B cell (primary cell): ENCODE data around the gene WNT9B. TPM values are rescaled to one million over a fixed set of nuclear protein-coding genes. Genes with fewer than 3 reads are reported as not detected.

Experiments
- ATAC-seq: fragments of 200-7000 bp; cut with Tn5 transposase; one replicate; pipeline ENCODE4 v1.10.0; 2021; ENCODE audit warnings: low read depth, mild to moderate bottlenecking, moderate number of reproducible peaks, moderate library complexity
- CTCF ChIA-PET: fragments of 350-600 bp; sonication (Branson Sonifier 250); formaldehyde crosslinking; loops from one replicate; lab custom pipeline; 2021; ENCODE audit warnings: antibody characterized with exemption, inconsistent platforms; lab: Charles Lee
- POLR2A ChIA-PET: fragments of 350-600 bp; sonication (Branson Sonifier 250); formaldehyde crosslinking; loops from one replicate; lab custom pipeline; 2021; ENCODE audit warnings: antibody characterized with exemption; lab: Charles Lee
- DNase-seq: peaks from one replicate; pipeline ENCODE4 v3.0.0; 2013
- H2AFZ ChIP-seq: 2 replicates; pipeline ENCODE4 v1.6.1; 2012; ENCODE audit warnings: mild to moderate bottlenecking, low read depth, low read length; ENCODE audit not compliant: insufficient read depth, poor library complexity, severe bottlenecking
- H3K27ac ChIP-seq, 2 donors: 1 replicate in 1 of 2; 2 replicates in 1 of 2; pipeline ENCODE4 v1.5.1; 2012 to 2013; ENCODE audit warnings: low read length in 2 of 2, mild to moderate bottlenecking in 2 of 2, moderate library complexity in 1 of 2
- H3K27me3 ChIP-seq, 4 experiments: fragments of 200-600 bp in 1 of 4; sonication (generic) in 1 of 4; replicated peaks in 1 of 4; 1 replicate in 2 of 4; 2 replicates in 2 of 4; pipeline versions ENCODE4 v1.6.1 to v1.7.0; 2013 to 2016; ENCODE audit warnings: low read length in 3 of 4, mild to moderate bottlenecking in 2 of 4, mixed read lengths in 1 of 4, moderate library complexity in 1 of 4; ENCODE audit not compliant: insufficient read depth in 4 of 4, control insufficient read depth in 3 of 4; ENCODE audit errors: control extremely low read depth in 1 of 4
- H3K36me3 ChIP-seq, 2 experiments: replicated peaks in 1 of 2; 1 replicate in 1 of 2; 2 replicates in 1 of 2; pipeline versions ENCODE4 v1.6.1 to v1.7.1; 2013; ENCODE audit warnings: low read length in 1 of 2; ENCODE audit not compliant: insufficient read depth in 2 of 2, control insufficient read depth in 1 of 2; ENCODE audit errors: control extremely low read depth in 1 of 2, extremely low read depth in 1 of 2
- H3K4me1 ChIP-seq, 2 donors: fragments of 200-600 bp in 1 of 2; sonication (generic) in 1 of 2; 1 replicate in 1 of 2; 2 replicates in 1 of 2; pipeline versions ENCODE4 v1.5.1 to v1.6.1; 2013 to 2017; ENCODE audit warnings: low read length in 2 of 2; ENCODE audit not compliant: control insufficient read depth in 2 of 2, insufficient read depth in 2 of 2
- H3K4me2 ChIP-seq: replicated peaks from 2 replicates; pipeline ENCODE3; 2012; ENCODE audit warnings: mild to moderate bottlenecking, low read depth, low read length; ENCODE audit not compliant: poor library complexity, severe bottlenecking
- H3K4me3 ChIP-seq, 5 experiments: fragments of 200-600 bp in 1 of 5; sonication (generic) in 1 of 5; 1 replicate in 3 of 5; 2 replicates in 2 of 5; pipeline versions ENCODE4 v1.5.1 to v1.7.0; 2011 to 2016; ENCODE audit warnings: low read length in 4 of 5, mild to moderate bottlenecking in 4 of 5, low read depth in 2 of 5, control low read depth in 1 of 5, moderate library complexity in 1 of 5; ENCODE audit not compliant: insufficient read depth in 1 of 5; ENCODE audit errors: control extremely low read depth in 1 of 5, extremely low read depth in 1 of 5
- H3K79me2 ChIP-seq: fragments of 200-600 bp; sonication (generic); one replicate; pipeline ENCODE4 v1.6.0; 2016; ENCODE audit warnings: low read length; ENCODE audit not compliant: control insufficient read depth, insufficient read depth
- H3K9ac ChIP-seq: fragments of 200-600 bp; sonication (generic); 2 replicates; pipeline ENCODE4 v1.6.1; 2017; ENCODE audit warnings: mild to moderate bottlenecking, low read length, moderate library complexity
- H3K9me3 ChIP-seq, 3 donors: one replicate each; pipeline versions ENCODE4 v1.6.1 to v1.7.1; 2013; ENCODE audit warnings: low read length in 2 of 3; ENCODE audit not compliant: control insufficient read depth in 2 of 3, insufficient read depth in 1 of 3; ENCODE audit errors: control extremely low read depth in 1 of 3
- H4K20me1 ChIP-seq: 2 replicates; pipeline ENCODE4 v1.6.0; 2012; ENCODE audit warnings: mild to moderate bottlenecking, low read length; ENCODE audit not compliant: insufficient read depth, control insufficient read depth, poor library complexity, severe bottlenecking
- H3K27ac Mint-ChIP-seq: one replicate; pipeline ENCODE4 v1.8.0; 2021; ENCODE audit warnings: mixed read lengths
- H3K27me3 Mint-ChIP-seq: one replicate; pipeline ENCODE4 v1.8.0; 2021; ENCODE audit warnings: mixed read lengths
- H3K4me1 Mint-ChIP-seq: one replicate; pipeline ENCODE4 v1.8.0; 2021; ENCODE audit warnings: mixed read lengths
- H3K4me3 Mint-ChIP-seq: one replicate; pipeline ENCODE4 v1.8.0; 2021; ENCODE audit warnings: mixed read lengths
- H3K9me3 Mint-ChIP-seq: one replicate; pipeline ENCODE4 v1.8.0; 2022; ENCODE audit warnings: mixed read lengths; ENCODE audit not compliant: insufficient read depth
- CTCF ChIP-seq: fragments of 200-600 bp; IDR thresholded peaks from one replicate; pipeline ENCODE4 v1.8.0; 2022; ENCODE audit warnings: antibody characterized with exemption, mild to moderate bottlenecking
- EZH2 ChIP-seq: IDR thresholded peaks from 2 replicates; pipeline ENCODE4 v1.6.1; 2012; ENCODE audit warnings: borderline replicate concordance, low read depth, mild to moderate bottlenecking, moderate library complexity, low read length; ENCODE audit not compliant: insufficient read depth, poor library complexity, severe bottlenecking
- WGBS: methylation state at CpG from one replicate; pipeline ENCODE4 v1.1.5; 2013; ENCODE audit warnings: missing lambda C conversion rate; ENCODE audit not compliant: insufficient coverage; 5-methylcytosine and 5-hydroxymethylcytosine counted together
- intact Hi-C: fragments of 100-400 bp; cut with micrococcal nuclease; formaldehyde crosslinking; loops from one replicate; pipeline ENCODE4 v1.10.0; 2022
- polyA plus RNA-seq: library from polyadenylated mRNA; depleted of rRNA; stranded (reverse); fragments of >200 nt; gene quantifications from 2 replicates; pipeline ENCODE4 v1.2.3, GENCODE V29; 2012
- total RNA-seq, 2 donors: library from RNA; stranded (reverse); fragments of 120-200 nt in 1 of 2; gene quantifications; 1 replicate in 1 of 2; 2 replicates in 1 of 2; pipeline versions ENCODE4 v1.2.3 to v1.2.4, GENCODE V29; 2013 to 2022

The WNT9B gene
- total and polyA plus RNA-seq, 2 donors (not counting 1 experiment from before 2014, with no cell fraction given): not detected

GRCh38 chr17:46876926-46877325 lies 25.5 kb downstream of the WNT9B start:
- no peaks in the 10 kb centered on the region for H3K36me3 ChIP-seq
- no peak overlapping the region for H3K4me3 ChIP-seq
- H3K27ac Mint-ChIP-seq: no peak overlapping the region
- TF ChIP-seq CTCF (no peak), EZH2 (no peak)
- no peaks in the 10 kb centered on the region for H3K4me1 Mint-ChIP-seq
- no peaks in the 10 kb centered on the region for H4K20me1 ChIP-seq
- intact Hi-C loops: no loop called here
- no peaks in the 10 kb centered on the region for H3K4me1 ChIP-seq
- no peak overlapping the region for H3K4me3 Mint-ChIP-seq
- no peak overlapping the region for H3K4me2 ChIP-seq
- no peaks in the 10 kb centered on the region for H3K9me3 ChIP-seq
- ChIA-PET CTCF (no interaction called here), POLR2A (no interaction called here)
- ATAC-seq: no peak
- no peak overlapping the region for H2AFZ ChIP-seq
- no peaks in the 10 kb centered on the region for H3K27me3 Mint-ChIP-seq
- no peaks in the 10 kb centered on the region for H3K9me3 Mint-ChIP-seq
- H3K27me3 ChIP-seq: no peaks in the 10 kb centered on the region
- H3K9ac ChIP-seq: no peak overlapping the region
- DNase-seq: no peak
- no peaks in the 10 kb centered on the region for H3K79me2 ChIP-seq
- 100% methylated on average over 3 of the region's 4 CpGs for WGBS
- no peak overlapping the region for H3K27ac ChIP-seq

GRCh38 chr17:46877466-46877865 lies 26.1 kb downstream of the WNT9B start:
- ChIA-PET CTCF (no interaction called here), POLR2A (no interaction called here)
- H3K4me3 ChIP-seq: no peak overlapping the region
- no peak overlapping the region for H3K4me2 ChIP-seq
- Mint-ChIP-seq H3K27ac (no peak overlapping the region), H3K9me3 (no peaks in the 10 kb centered on the region), H3K4me1 (no peaks in the 10 kb centered on the region), H3K4me3 (no peak overlapping the region), H3K27me3 (no peaks in the 10 kb centered on the region)
- H4K20me1 ChIP-seq: no peaks in the 10 kb centered on the region
- DNase-seq (no peak), ATAC-seq (no peak)
- no peaks in the 10 kb centered on the region for H3K9me3 ChIP-seq
- no peak overlapping the region for H3K27ac ChIP-seq
- H2AFZ ChIP-seq: no peak overlapping the region
- H3K36me3 ChIP-seq: no peaks in the 10 kb centered on the region
- no peaks in the 10 kb centered on the region for H3K27me3 ChIP-seq
- no peaks in the 10 kb centered on the region for H3K4me1 ChIP-seq
- TF ChIP-seq EZH2 (no peak), CTCF (no peak)
- H3K9ac ChIP-seq: no peak overlapping the region
- 62% methylated on average over 6 of the region's 6 CpGs for WGBS
- no peaks in the 10 kb centered on the region for H3K79me2 ChIP-seq
- intact Hi-C loops: no loop called here
